PC-3 (cell line): Measurements from ENCODE around the gene OSBPL2. TPM values are rescaled to one million over a fixed set of nuclear protein-coding genes. Genes with fewer than 3 reads are reported as not detected.

Source experiments
- ATAC-seq: fragments of 200-7000 bp; cut with Tn5 transposase; 2 replicates; pipeline ENCODE4 v1.9.1; 2020; ENCODE audit warnings: mild to moderate bottlenecking, moderate library complexity
- BruUV-seq: library from RNA; stranded (reverse); fragments of 400-500 nt; replicated peaks from 2 replicates; lab custom pipeline; 2021; lab: Mats Ljungman, UMichigan
- CTCF ChIA-PET: fragments of 300-600 bp; sonication (Branson Sonifier 250); formaldehyde crosslinking; loops from one replicate; lab custom pipeline; 2022; ENCODE audit warnings: antibody characterized with exemption; lab: Charles Lee
- POLR2A ChIA-PET: fragments of 300-600 bp; sonication (Branson Sonifier 250); formaldehyde crosslinking; loops from one replicate; lab custom pipeline; 2022; ENCODE audit warnings: antibody characterized with exemption; ENCODE audit not compliant: unreplicated experiment; lab: Charles Lee
- DNase-seq: peaks from one replicate; pipeline ENCODE4 v3.0.0-alpha.2; 2015
- H2AFZ ChIP-seq: fragments of 300-600 bp; sonication (generic); 2 replicates; pipeline ENCODE4 v1.6.0; 2016; ENCODE audit warnings: antibody characterized with exemption, low read length
- H3F3A ChIP-seq: fragments of 300-600 bp; sonication (generic); one replicate; pipeline ENCODE4 v1.6.0; 2017; ENCODE audit warnings: antibody characterized with exemption, low read length, control low read depth, mild to moderate bottlenecking; ENCODE audit not compliant: unreplicated experiment
- H3K27ac ChIP-seq: fragments of 300-600 bp; sonication (generic); 2 replicates; pipeline ENCODE4 v1.5.1; 2016; ENCODE audit warnings: mild to moderate bottlenecking, low read length
- H3K27me3 ChIP-seq: fragments of 300-600 bp; sonication (generic); 2 replicates; pipeline ENCODE4 v1.6.1; 2016; ENCODE audit warnings: low read length, mixed read lengths
- H3K36me3 ChIP-seq: fragments of 300-600 bp; sonication (generic); 2 replicates; pipeline ENCODE4 v1.6.1; 2016; ENCODE audit warnings: low read depth, mixed run types, low read length, mixed read lengths
- H3K4me1 ChIP-seq: fragments of 300-600 bp; sonication (generic); 2 replicates; pipeline ENCODE4 v1.5.1; 2016; ENCODE audit warnings: low read length; ENCODE audit not compliant: insufficient read depth
- H3K4me2 ChIP-seq: fragments of 300-600 bp; sonication (generic); 2 replicates; pipeline ENCODE4 v1.6.0; 2016; ENCODE audit warnings: low read length
- H3K4me3 ChIP-seq: fragments of 300-600 bp; sonication (generic); 2 replicates; pipeline ENCODE4 v1.5.1; 2016; ENCODE audit warnings: mild to moderate bottlenecking, low read length, mixed read lengths
- H3K79me2 ChIP-seq: fragments of 300-600 bp; sonication (generic); 2 replicates; pipeline ENCODE4 v1.6.1; 2017; ENCODE audit warnings: low read length, mixed read lengths
- H3K9ac ChIP-seq: fragments of 300-600 bp; sonication (generic); 2 replicates; pipeline ENCODE4 v1.6.0; 2016; ENCODE audit warnings: mild to moderate bottlenecking, low read length
- H3K9me2 ChIP-seq: fragments of 300-600 bp; sonication (generic); replicated peaks from 2 replicates; pipeline ENCODE4 v1.6.1; 2016; ENCODE audit warnings: mixed run types, low read length, mixed read lengths
- H3K9me3 ChIP-seq: fragments of 300-600 bp; sonication (generic); 2 replicates; pipeline ENCODE4 v1.6.1; 2016; ENCODE audit warnings: low read length, mixed read lengths
- H4K20me1 ChIP-seq: fragments of 300-600 bp; sonication (generic); 2 replicates; pipeline ENCODE4 v1.6.1; 2016; ENCODE audit warnings: low read length, mixed read lengths
- EZH2 ChIP-seq: fragments of 300-600 bp; sonication (generic); IDR thresholded peaks from one replicate; pipeline ENCODE4 v1.6.1; 2017; ENCODE audit warnings: antibody characterized with exemption, mild to moderate bottlenecking, low read length; ENCODE audit not compliant: unreplicated experiment
- EZH2phosphoT487 ChIP-seq: fragments of 300-600 bp; sonication (generic); IDR thresholded peaks from 2 replicates; pipeline ENCODE4 v1.6.1; 2018; ENCODE audit warnings: mild to moderate bottlenecking, antibody characterized with exemption, low read length, borderline replicate concordance
- intact Hi-C: fragments of 100-400 bp; cut with micrococcal nuclease; formaldehyde crosslinking; loops from 2 replicates; pipeline ENCODE4 v1.9.0; 2023
- total RNA-seq: library from RNA; depleted of rRNA; stranded (reverse); fragments of >200 nt; gene quantifications from 2 replicates; pipeline ENCODE4 v1.2.3, GENCODE V29; 2014
- TF ChIP-seq, protein P1 (sequence below): fragments of 300-600 bp; sonication (generic); conservative IDR thresholded peaks from 2 replicates; pipeline ENCODE4 v1.5.1; 2017; ENCODE audit warnings: antibody characterized with exemption, low read depth, mild to moderate bottlenecking, low read length

The OSBPL2 gene
- total RNA-seq, 1 experiment from 2014 or later: 39.7 TPM

DNA sequence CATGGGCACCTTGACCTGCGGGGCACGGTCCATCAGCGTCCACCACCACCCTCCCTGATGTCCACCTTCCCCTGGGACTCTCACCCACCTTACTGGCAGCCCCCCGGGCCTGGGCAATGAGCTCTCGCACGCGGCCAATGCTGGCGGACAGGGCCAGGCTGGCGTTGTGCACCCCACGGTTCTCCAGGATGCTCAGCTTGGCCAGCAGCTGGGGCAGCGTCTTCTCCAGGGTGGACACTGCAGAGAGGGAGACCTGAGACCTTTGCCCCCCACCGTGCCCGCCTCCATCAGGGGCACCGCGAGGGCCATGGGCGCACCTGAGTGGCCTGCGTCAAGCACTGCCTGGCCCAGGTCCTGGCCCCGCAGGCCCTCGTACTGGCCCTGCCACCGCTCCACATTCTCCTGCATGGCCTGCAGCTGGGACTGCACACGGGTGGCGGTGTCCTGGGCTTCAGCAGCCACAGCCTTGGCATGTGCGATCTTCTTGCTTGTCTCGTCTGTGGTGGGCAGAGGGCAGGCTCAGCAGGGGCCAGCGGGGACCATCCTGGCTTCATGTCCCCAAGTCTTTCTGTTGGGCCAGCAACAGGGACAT is 76.5 kb downstream of the OSBPL2 start:
- Histone ChIP-seq H3K9ac (no peak overlapping the region), H3F3A (no peaks in the 10 kb centered on the region), H3K79me2 (no peaks in the 10 kb centered on the region), H3K4me3 (no peak overlapping the region), H3K27me3 (no peaks in the 10 kb centered on the region), H3K9me3 (no peaks in the 10 kb centered on the region), H3K4me2 (no peak overlapping the region), H4K20me1 (peaks cover 8% of the 10 kb centered on the region; the same call in 1 of the 2 replicates), H2AFZ (no peak overlapping the region), H3K36me3 (peaks cover 67% of the 10 kb centered on the region), H3K4me1 (no peaks in the 10 kb centered on the region), H3K9me2 (no peaks in the 10 kb centered on the region), H3K27ac (no peak overlapping the region)
- intact Hi-C loops: no loop called here
- no peak for ATAC-seq
- CTCF ChIA-PET: no interaction called here
- no peak for DNase-seq
- BruUV-seq: no TSS peak
- no peak for TF ChIP-seq EZH2
- no peak for TF ChIP-seq EZH2phosphoT487
- TF ChIP-seq, protein P1, sequence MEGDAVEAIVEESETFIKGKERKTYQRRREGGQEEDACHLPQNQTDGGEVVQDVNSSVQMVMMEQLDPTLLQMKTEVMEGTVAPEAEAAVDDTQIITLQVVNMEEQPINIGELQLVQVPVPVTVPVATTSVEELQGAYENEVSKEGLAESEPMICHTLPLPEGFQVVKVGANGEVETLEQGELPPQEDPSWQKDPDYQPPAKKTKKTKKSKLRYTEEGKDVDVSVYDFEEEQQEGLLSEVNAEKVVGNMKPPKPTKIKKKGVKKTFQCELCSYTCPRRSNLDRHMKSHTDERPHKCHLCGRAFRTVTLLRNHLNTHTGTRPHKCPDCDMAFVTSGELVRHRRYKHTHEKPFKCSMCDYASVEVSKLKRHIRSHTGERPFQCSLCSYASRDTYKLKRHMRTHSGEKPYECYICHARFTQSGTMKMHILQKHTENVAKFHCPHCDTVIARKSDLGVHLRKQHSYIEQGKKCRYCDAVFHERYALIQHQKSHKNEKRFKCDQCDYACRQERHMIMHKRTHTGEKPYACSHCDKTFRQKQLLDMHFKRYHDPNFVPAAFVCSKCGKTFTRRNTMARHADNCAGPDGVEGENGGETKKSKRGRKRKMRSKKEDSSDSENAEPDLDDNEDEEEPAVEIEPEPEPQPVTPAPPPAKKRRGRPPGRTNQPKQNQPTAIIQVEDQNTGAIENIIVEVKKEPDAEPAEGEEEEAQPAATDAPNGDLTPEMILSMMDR: no peak
- POLR2A ChIA-PET: no interaction called here

DNA sequence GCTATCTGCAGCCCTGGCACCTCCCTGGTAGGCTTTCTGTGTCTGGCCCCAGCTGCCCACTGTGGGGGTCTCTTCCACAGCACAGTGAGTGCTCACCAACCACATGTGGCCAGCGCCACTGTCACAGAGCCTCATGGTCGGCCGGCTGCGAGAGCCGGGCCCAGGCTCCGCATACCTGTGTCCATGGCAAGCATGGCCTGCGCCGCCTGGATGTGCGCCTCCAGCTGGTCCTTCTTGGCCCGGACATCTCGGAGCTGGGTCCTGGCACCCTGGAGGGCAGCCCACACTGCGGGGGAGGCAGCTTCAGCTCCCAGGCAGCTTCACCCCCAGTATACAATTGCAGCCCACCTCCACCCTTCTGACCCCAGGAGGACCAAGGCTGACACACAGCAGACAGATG is 77.5 kb downstream of the OSBPL2 start:
- Histone ChIP-seq H3K4me3 (no peak overlapping the region), H3K9me3 (no peaks in the 10 kb centered on the region), H4K20me1 (peaks cover 13% of the 10 kb centered on the region; the same call in 1 of the 2 replicates), H3K36me3 (peaks cover 73% of the 10 kb centered on the region), H3K27me3 (no peaks in the 10 kb centered on the region), H3K27ac (no peak overlapping the region), H3F3A (peaks cover 5% of the 10 kb centered on the region), H3K4me1 (no peaks in the 10 kb centered on the region), H3K9ac (no peak overlapping the region), H2AFZ (no peak overlapping the region), H3K4me2 (no peak overlapping the region), H3K79me2 (no peaks in the 10 kb centered on the region), H3K9me2 (no peaks in the 10 kb centered on the region)
- ChIA-PET CTCF (no interaction called here), POLR2A (no interaction called here)
- TF ChIP-seq, protein P1: no peak
- TF ChIP-seq EZH2phosphoT487 (no peak), EZH2 (no peak)
- no peak for DNase-seq
- ATAC-seq: no peak
- BruUV-seq: no TSS peak
- intact Hi-C loops: no loop called here

DNA sequence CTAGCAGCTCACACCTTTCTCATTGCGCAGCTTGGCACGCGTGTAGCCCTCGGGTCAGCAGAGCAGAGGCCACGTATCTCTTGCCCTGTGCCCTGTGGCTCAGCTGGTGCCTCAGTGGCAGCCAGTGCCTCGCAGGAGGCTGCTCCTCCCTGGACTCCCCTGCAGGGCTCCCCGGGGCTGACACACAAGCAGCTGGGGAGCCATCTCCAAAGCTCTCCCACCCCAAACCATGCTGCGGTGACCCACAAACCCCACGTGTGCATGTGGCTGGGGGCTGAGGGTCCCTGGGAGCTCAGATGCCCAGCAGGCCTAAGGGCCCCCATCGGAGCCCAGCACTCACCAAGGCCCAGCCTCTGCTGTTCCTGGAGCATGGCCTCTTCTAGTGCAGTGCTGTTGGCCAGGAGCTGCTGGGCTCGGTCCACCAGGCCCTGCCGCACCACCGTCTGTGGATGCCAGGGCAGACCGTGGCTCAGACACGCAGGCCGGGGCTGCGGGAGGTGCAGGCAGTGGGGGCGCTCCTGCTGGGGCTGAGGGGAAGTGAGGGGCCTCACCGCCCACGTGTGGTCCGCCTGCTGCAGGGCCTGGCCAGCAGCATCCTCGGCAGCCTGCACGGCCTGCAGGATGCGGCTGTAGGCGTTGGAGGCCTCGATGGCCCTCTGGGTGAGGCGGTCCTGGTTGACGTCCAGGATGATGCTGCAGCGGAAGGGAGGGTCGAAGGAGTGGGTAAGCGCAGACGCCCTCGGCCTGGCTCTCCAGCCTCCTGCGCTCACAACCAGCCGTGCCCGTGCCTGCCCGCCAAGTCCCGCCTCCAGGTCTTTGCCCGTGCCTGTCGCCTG is 78.2 kb downstream of the OSBPL2 start:
- Histone ChIP-seq H3K27me3 (no peaks in the 10 kb centered on the region), H3K4me3 (no peak overlapping the region), H3F3A (peaks cover 6% of the 10 kb centered on the region), H3K9me2 (no peaks in the 10 kb centered on the region), H3K4me2 (no peak overlapping the region), H3K4me1 (no peaks in the 10 kb centered on the region), H3K9me3 (no peaks in the 10 kb centered on the region), H3K79me2 (no peaks in the 10 kb centered on the region), H2AFZ (no peak overlapping the region), H4K20me1 (peaks cover 14% of the 10 kb centered on the region; the same call in 1 of the 2 replicates), H3K36me3 (peaks cover 75% of the 10 kb centered on the region), H3K27ac (no peak overlapping the region), H3K9ac (no peak overlapping the region)
- ChIA-PET CTCF (no interaction called here), POLR2A (no interaction called here)
- TF ChIP-seq EZH2phosphoT487 (no peak), EZH2 (no peak)
- TF ChIP-seq, protein P1: no peak
- no TSS peak for BruUV-seq
- DNase-seq: no peak
- ATAC-seq: no peak
- intact Hi-C loops: no loop called here
